ENCODE data around the gene RPSA.

GRCh38 chr3:39396690-39397089 lies 9.8 kb upstream of the RPSA start:
- no peak for TF ChIP-seq CTCF (conservative IDR thresholded peaks at IDR 0.05; ENCODE audit: low read depth, low read length)
- no peak for TF ChIP-seq EZH2 (IDR thresholded peaks at IDR 0.05; ENCODE audit: borderline replicate concordance, low read depth, low read length, poor library complexity, severe bottlenecking)

All from A673 (cell line).